ENCODE results near the gene RNF144A. TPM values are rescaled to one million over a fixed set of nuclear protein-coding genes. Genes with fewer than 3 reads are reported as not detected.

RNF144A gene
- total RNA-seq, 1 experiment from 2014 or later, result 10.6 TPM

DNA sequence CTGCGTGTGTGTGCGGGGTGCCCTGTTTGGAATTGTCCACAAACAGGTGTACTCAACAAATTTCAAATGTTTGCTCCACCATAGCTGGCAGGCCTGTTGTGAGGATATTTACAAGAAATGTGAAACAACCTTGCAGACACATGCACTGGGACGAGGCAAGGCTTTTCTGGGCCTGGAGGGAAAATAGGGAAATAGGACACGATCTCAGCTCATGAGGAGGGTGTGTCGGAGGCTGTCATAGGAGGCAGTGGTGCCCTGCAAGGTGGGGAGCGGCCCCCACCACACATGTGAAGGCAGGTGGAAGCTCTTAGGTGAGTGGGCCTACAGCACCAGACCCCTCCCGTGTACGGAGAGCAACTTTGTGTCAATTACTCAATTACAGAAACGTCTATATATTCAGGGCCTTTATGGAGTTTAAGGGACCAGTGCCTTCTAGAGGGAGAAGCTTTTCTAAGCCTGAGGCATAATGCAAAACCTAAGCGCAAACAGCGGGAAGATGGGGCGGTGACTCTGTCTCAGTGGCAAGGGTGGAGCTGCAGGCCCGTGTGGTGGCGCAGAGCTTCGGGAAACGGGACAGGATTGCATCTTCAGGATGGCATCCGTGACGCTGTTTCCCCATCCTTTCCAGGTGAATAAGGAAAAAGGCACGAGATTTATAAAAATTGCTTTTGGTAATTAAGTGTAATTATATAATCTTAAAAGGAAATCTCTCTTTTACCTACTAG lies 48.0 kb downstream of the RNF144A start:
- no peak overlapping the region for H3K14ac ChIP-seq (ENCODE audit: insufficient read depth, low read length)
- no peak for DNase-seq
- H2BK5ac ChIP-seq (ENCODE audit: insufficient read length, low read length), result no peak overlapping the region
- no CpG with 5 or more reads among the region's 19 CpGs for WGBS (ENCODE audit: extremely low coverage, insufficient read length, low lambda C conversion rate)
- Mint-ChIP-seq H3K4me1 (peaks cover 0 to 7% of the 10 kb centered on the region in 2 experiments; a peak in 2 of 4 replicates), H3K36me3 (ENCODE audit: insufficient read depth in 1 of 3, low read depth in 3 of 3) (peaks cover 3 to 9% (median 9%) of the 10 kb centered on the region in 3 experiments; a peak in 4 of 7 replicates), H3K9me3 (peaks cover 0 to 1% of the 10 kb centered on the region in 2 experiments; a peak in 2 of 5 replicates), H3K4me3 (no peak overlapping the region), H3K27ac (peak overlapping the region in 1 of 3 experiments; percentile 3; a peak in 3 of 7 replicates), H3K27me3 (ENCODE audit: low read depth) (no peaks in the 10 kb centered on the region)
- 0 out of 2 replicates have a peak, but pooled peaks cover 2% of the 10 kb centered on the region for H3K79me2 ChIP-seq (ENCODE audit: insufficient read depth, low read length)
- no peak overlapping the region for H2BK12ac ChIP-seq (ENCODE audit: insufficient read length, low read depth, low read length)
- no peak overlapping the region for H4K8ac ChIP-seq (replicated peaks; ENCODE audit: insufficient read length, low read depth, low read length)
- H2BK20ac ChIP-seq (ENCODE audit: low read depth, low read length, poor library complexity, severe bottlenecking), result no peak overlapping the region
- no peak overlapping the region for H3K27ac ChIP-seq (ENCODE audit: insufficient read length, low read depth, low read length)
- no peak overlapping the region for H3K4me2 ChIP-seq (ENCODE audit: insufficient read depth, insufficient read length, low read length)
- H2AFZ ChIP-seq (ENCODE audit: low read length), result no peak overlapping the region
- no peak overlapping the region for H3K18ac ChIP-seq (ENCODE audit: insufficient read length, low read depth, low read length)
- no peak overlapping the region for H4K5ac ChIP-seq (ENCODE audit: insufficient read length, low read depth, low read length)
- H3K27me3 ChIP-seq (ENCODE audit: insufficient read depth, low read length), result no peaks in the 10 kb centered on the region
- no peaks in the 10 kb centered on the region for H4K20me1 ChIP-seq (ENCODE audit: control insufficient read depth, insufficient read depth, insufficient read length)
- H3K9me3 ChIP-seq (ENCODE audit: control insufficient read depth, low read depth, low read length), result no peaks in the 10 kb centered on the region
- H4K91ac ChIP-seq (ENCODE audit: insufficient read length, low read depth, low read length), result no peak overlapping the region
- no peak overlapping the region for H3K9ac ChIP-seq (ENCODE audit: extremely low read depth, insufficient read length, low read length)
- no peak overlapping the region for H3K23ac ChIP-seq (ENCODE audit: insufficient read length, low read depth, low read length)
- H2BK120ac ChIP-seq (ENCODE audit: low read depth, low read length, poor library complexity, severe bottlenecking), result no peak overlapping the region
- H3K56ac ChIP-seq (ENCODE audit: insufficient read length, low read depth, low read length), result no peak overlapping the region
- no peak overlapping the region for H3T11ph ChIP-seq (ENCODE audit: low read length)
- H3K79me1 ChIP-seq (ENCODE audit: insufficient read depth, low read depth, low read length, poor library complexity, severe bottlenecking), result no peaks in the 10 kb centered on the region
- TF ChIP-seq, protein P1, sequence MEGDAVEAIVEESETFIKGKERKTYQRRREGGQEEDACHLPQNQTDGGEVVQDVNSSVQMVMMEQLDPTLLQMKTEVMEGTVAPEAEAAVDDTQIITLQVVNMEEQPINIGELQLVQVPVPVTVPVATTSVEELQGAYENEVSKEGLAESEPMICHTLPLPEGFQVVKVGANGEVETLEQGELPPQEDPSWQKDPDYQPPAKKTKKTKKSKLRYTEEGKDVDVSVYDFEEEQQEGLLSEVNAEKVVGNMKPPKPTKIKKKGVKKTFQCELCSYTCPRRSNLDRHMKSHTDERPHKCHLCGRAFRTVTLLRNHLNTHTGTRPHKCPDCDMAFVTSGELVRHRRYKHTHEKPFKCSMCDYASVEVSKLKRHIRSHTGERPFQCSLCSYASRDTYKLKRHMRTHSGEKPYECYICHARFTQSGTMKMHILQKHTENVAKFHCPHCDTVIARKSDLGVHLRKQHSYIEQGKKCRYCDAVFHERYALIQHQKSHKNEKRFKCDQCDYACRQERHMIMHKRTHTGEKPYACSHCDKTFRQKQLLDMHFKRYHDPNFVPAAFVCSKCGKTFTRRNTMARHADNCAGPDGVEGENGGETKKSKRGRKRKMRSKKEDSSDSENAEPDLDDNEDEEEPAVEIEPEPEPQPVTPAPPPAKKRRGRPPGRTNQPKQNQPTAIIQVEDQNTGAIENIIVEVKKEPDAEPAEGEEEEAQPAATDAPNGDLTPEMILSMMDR (conservative IDR thresholded peaks at IDR 0.05), result no peak
- no peaks in the 10 kb centered on the region for H3K23me2 ChIP-seq (ENCODE audit: insufficient read length, low read depth, low read length, poor library complexity, severe bottlenecking)
- H3K4me1 ChIP-seq (ENCODE audit: insufficient read depth, low read length), result no peaks in the 10 kb centered on the region
- H2BK15ac ChIP-seq (ENCODE audit: low read depth, low read length), result no peak overlapping the region
- no peak overlapping the region for H3K4ac ChIP-seq (ENCODE audit: low read depth, low read length)
- H2AK5ac ChIP-seq (ENCODE audit: insufficient read length, low read length), result no peak overlapping the region

Data from H9 (cell line).